Subcutaneous abdominal adipose tissue (tissue), 5 donors: ENCODE measurements around the gene RAPGEF5.
A peak's percentile ranks its signal among the peaks of the same experiment; 100 is the strongest.

Experiments
- H3K27ac ChIP-seq: one replicate; pipeline ENCODE4 v1.7.0; 2013; ENCODE audit warnings: low read depth, mild to moderate bottlenecking, inconsistent platforms, low read length, moderate library complexity
- H3K27me3 ChIP-seq, 5 donors: one replicate each; pipeline ENCODE4 v1.7.0; 2013; ENCODE audit warnings: low read length in 5 of 5, inconsistent platforms in 1 of 5; ENCODE audit not compliant: control insufficient read depth in 5 of 5, insufficient read depth in 4 of 5
- H3K36me3 ChIP-seq, 5 donors: one replicate each; pipeline ENCODE4 v1.7.0; 2013; ENCODE audit warnings: low read length in 5 of 5; ENCODE audit not compliant: control insufficient read depth in 5 of 5, insufficient read depth in 5 of 5
- H3K4me1 ChIP-seq, 5 donors: one replicate each; pipeline ENCODE4 v1.7.0; 2013; ENCODE audit warnings: low read length in 5 of 5, mild to moderate bottlenecking in 3 of 5, moderate library complexity in 1 of 5; ENCODE audit not compliant: control insufficient read depth in 5 of 5, insufficient read depth in 5 of 5
- H3K4me3 ChIP-seq, 5 donors: one replicate each; pipeline ENCODE4 v1.7.0; 2013; ENCODE audit warnings: low read length in 5 of 5, low read depth in 1 of 5
- H3K9ac ChIP-seq, 5 donors: one replicate each; pipeline ENCODE4 v1.7.0; 2013; ENCODE audit warnings: low read length in 5 of 5, mild to moderate bottlenecking in 4 of 5, moderate library complexity in 3 of 5
- H3K9me3 ChIP-seq, 5 donors: one replicate each; pipeline ENCODE4 v1.7.0; 2013; ENCODE audit warnings: low read length in 5 of 5; ENCODE audit not compliant: control insufficient read depth in 5 of 5
- donor health status: healthy.
- donor health status: healthy.
- donor health status: healthy.
- donor health status: healthy.
- donor health status: healthy.

Gene RAPGEF5

GRCh38 chr7:22356701-22357310 lies at the start of gene RAPGEF5:
RAPGEF5 (minus strand) TSS chr7:22357154; CDS start chr7:22357060, 94 bp downstream.
- H3K27ac ChIP-seq = no peak within 1 kb of the TSS
- no peak within 1 kb of the TSS for H3K9ac ChIP-seq
- peaks cover 0 to 14% (median 6%) of the 10 kb centered on the region in 5 donors for H3K9me3 ChIP-seq
- peaks cover 0 to 18% (median 9%) of the 10 kb centered on the region in 5 donors for H3K27me3 ChIP-seq
- peaks cover 0 to 9% (median 7%) of the 10 kb centered on the region in 5 donors for H3K4me1 ChIP-seq
- no peaks in the 10 kb centered on the region for H3K36me3 ChIP-seq
- peak within 1 kb of the TSS; percentile 55 to 67 (median 56) for H3K4me3 ChIP-seq

GRCh38 chr7:22406715-22407114 lies 49.8 kb upstream of the RAPGEF5 start:
- no peaks in the 10 kb centered on the region for H3K27me3 ChIP-seq
- H3K36me3 ChIP-seq = no peaks in the 10 kb centered on the region
- H3K9me3 ChIP-seq = no peaks in the 10 kb centered on the region
- no peak overlapping the region for H3K4me3 ChIP-seq
- H3K27ac ChIP-seq = no peak overlapping the region
- H3K9ac ChIP-seq = no peak overlapping the region
- H3K4me1 ChIP-seq = no peaks in the 10 kb centered on the region

- Histone ChIP-seq H3K27me3 (no peaks in the 10 kb centered on the region), H3K36me3 (no peaks in the 10 kb centered on the region), H3K4me3 (no peak overlapping the region), H3K4me1 (no peaks in the 10 kb centered on the region), H3K27ac (no peak overlapping the region), H3K9me3 (no peaks in the 10 kb centered on the region), H3K9ac (no peak overlapping the region)
Observed at GRCh38 chr7:22404421-22405023, 47.6 kb upstream of the RAPGEF5 start.

GRCh38 chr7:22403344-22403743 lies 46.4 kb upstream of the RAPGEF5 start:
- Histone ChIP-seq H3K36me3 (no peaks in the 10 kb centered on the region), H3K4me1 (no peaks in the 10 kb centered on the region), H3K9ac (no peak overlapping the region), H3K4me3 (no peak overlapping the region), H3K27me3 (no peaks in the 10 kb centered on the region), H3K9me3 (no peaks in the 10 kb centered on the region), H3K27ac (no peak overlapping the region)

- no peak overlapping the region for H3K27ac ChIP-seq
- H3K36me3 ChIP-seq = no peaks in the 10 kb centered on the region
- H3K27me3 ChIP-seq = no peaks in the 10 kb centered on the region
- H3K4me3 ChIP-seq = no peak overlapping the region
- H3K9ac ChIP-seq = no peak overlapping the region
- H3K4me1 ChIP-seq = no peaks in the 10 kb centered on the region
- H3K9me3 ChIP-seq = no peaks in the 10 kb centered on the region
Observed at GRCh38 chr7:22402250-22402649, 45.3 kb upstream of the RAPGEF5 start.

- Histone ChIP-seq H3K27me3 (no peaks in the 10 kb centered on the region), H3K27ac (no peak overlapping the region), H3K4me1 (no peaks in the 10 kb centered on the region), H3K9me3 (no peaks in the 10 kb centered on the region), H3K4me3 (no peak overlapping the region), H3K36me3 (no peaks in the 10 kb centered on the region), H3K9ac (no peak overlapping the region)
Observed at GRCh38 chr7:22400936-22401553, 44.1 kb upstream of the RAPGEF5 start.

- Histone ChIP-seq H3K27ac (no peak overlapping the region), H3K36me3 (no peaks in the 10 kb centered on the region), H3K27me3 (no peaks in the 10 kb centered on the region), H3K4me3 (no peak overlapping the region), H3K4me1 (no peaks in the 10 kb centered on the region), H3K9ac (no peak overlapping the region), H3K9me3 (no peaks in the 10 kb centered on the region)
Observed at GRCh38 chr7:22400150-22400814, 43.3 kb upstream of the RAPGEF5 start.

- Histone ChIP-seq H3K27ac (no peak overlapping the region), H3K36me3 (no peaks in the 10 kb centered on the region), H3K9ac (no peak overlapping the region)
Observed at GRCh38 chr7:22399546-22399945, 42.6 kb upstream of the RAPGEF5 start.

GRCh38 chr7:22399091-22399490 lies 42.1 kb upstream of the RAPGEF5 start:
- no peaks in the 10 kb centered on the region for H3K9me3 ChIP-seq
- no peaks in the 10 kb centered on the region for H3K36me3 ChIP-seq
- no peak overlapping the region for H3K9ac ChIP-seq
- no peak overlapping the region for H3K4me3 ChIP-seq
- no peaks in the 10 kb centered on the region for H3K27me3 ChIP-seq
- no peak overlapping the region for H3K27ac ChIP-seq
- no peaks in the 10 kb centered on the region for H3K4me1 ChIP-seq

More at GRCh38 chr7:22399546-22399945, 42.6 kb upstream of the RAPGEF5 start:
- Histone ChIP-seq H3K9me3 (no peaks in the 10 kb centered on the region), H3K27me3 (no peaks in the 10 kb centered on the region), H3K4me1 (no peaks in the 10 kb centered on the region), H3K4me3 (no peak overlapping the region)

GRCh38 chr7:22397981-22398380 lies 41.0 kb upstream of the RAPGEF5 start:
- Histone ChIP-seq H3K4me3 (no peak overlapping the region), H3K4me1 (no peaks in the 10 kb centered on the region), H3K9me3 (no peaks in the 10 kb centered on the region), H3K36me3 (no peaks in the 10 kb centered on the region), H3K9ac (no peak overlapping the region), H3K27me3 (peaks cover 0 to 2% (median 0%) of the 10 kb centered on the region in 5 donors), H3K27ac (no peak overlapping the region)
